Karpas-422 (cell line): Measurements from ENCODE around the gene SGCA. TPM values are rescaled to one million over a fixed set of nuclear protein-coding genes. Genes with fewer than 3 reads are reported as not detected.

Experiments
- DNase-seq: peaks from one replicate; pipeline ENCODE4 v3.0.0-alpha.2; 2015
- H2AFZ ChIP-seq: fragments of 200-600 bp; sonication (generic); 2 replicates; pipeline ENCODE4 v1.6.1; 2014; ENCODE audit warnings: antibody characterized with exemption, low read length, mixed read lengths
- H3K27ac ChIP-seq: fragments of 200-600 bp; sonication (generic); 2 replicates; pipeline ENCODE4 v1.5.1; 2014; ENCODE audit warnings: mild to moderate bottlenecking, low read length, moderate library complexity
- H3K27me3 ChIP-seq: fragments of 200-600 bp; sonication (generic); 2 replicates; pipeline ENCODE4 v1.6.1; 2014; ENCODE audit warnings: low read length, mixed read lengths
- H3K36me3 ChIP-seq: fragments of 200-600 bp; sonication (generic); 2 replicates; pipeline ENCODE4 v1.6.1; 2014; ENCODE audit warnings: low read length, mixed read lengths; ENCODE audit not compliant: insufficient read depth
- H3K4me1 ChIP-seq: fragments of 200-600 bp; sonication (generic); 2 replicates; pipeline ENCODE4 v1.6.1; 2014; ENCODE audit warnings: mild to moderate bottlenecking, low read length, mixed read lengths
- H3K4me2 ChIP-seq: fragments of 200-600 bp; sonication (generic); 2 replicates; pipeline ENCODE4 v1.6.1; 2014; ENCODE audit warnings: low read length, low read depth, mild to moderate bottlenecking; ENCODE audit not compliant: poor library complexity, severe bottlenecking
- H3K4me3 ChIP-seq: fragments of 200-600 bp; sonication (generic); 2 replicates; pipeline ENCODE4 v1.5.1; 2014; ENCODE audit warnings: mild to moderate bottlenecking, antibody characterized with exemption, low read length, mixed read lengths
- H3K79me2 ChIP-seq: fragments of 200-600 bp; sonication (generic); 2 replicates; pipeline ENCODE4 v1.6.1; 2014; ENCODE audit warnings: mild to moderate bottlenecking, low read length, mixed read lengths
- H3K9ac ChIP-seq: fragments of 200-600 bp; sonication (generic); 2 replicates; pipeline ENCODE4 v1.6.0; 2014; ENCODE audit warnings: low read length
- H3K9me2 ChIP-seq: fragments of 200-600 bp; sonication (generic), shearing (Covaris generic); replicated peaks from 2 replicates; pipeline ENCODE4 v1.6.0; 2014; ENCODE audit warnings: mild to moderate bottlenecking, low read length, moderate library complexity; ENCODE audit not compliant: insufficient read depth
- H3K9me3 ChIP-seq: fragments of 300-700, 200-600 bp; sonication (generic); 2 replicates; pipeline ENCODE4 v1.6.1; 2014; ENCODE audit warnings: low read length, mixed read lengths
- H4K20me1 ChIP-seq: fragments of 200-600 bp; sonication (generic); 2 replicates; pipeline ENCODE4 v1.6.1; 2014; ENCODE audit warnings: mild to moderate bottlenecking, antibody characterized with exemption, low read length, low read depth; ENCODE audit not compliant: insufficient read depth
- total RNA-seq: library from RNA; depleted of rRNA; stranded (reverse); fragments of >200 nt; shearing (Covaris generic); gene quantifications from 2 replicates; pipeline ENCODE4 v1.2.3, GENCODE V29; 2014; ENCODE audit warnings: low replicate concordance; rRNA removed

Gene SGCA
- not detected in 2 replicates for total RNA-seq

DNA sequence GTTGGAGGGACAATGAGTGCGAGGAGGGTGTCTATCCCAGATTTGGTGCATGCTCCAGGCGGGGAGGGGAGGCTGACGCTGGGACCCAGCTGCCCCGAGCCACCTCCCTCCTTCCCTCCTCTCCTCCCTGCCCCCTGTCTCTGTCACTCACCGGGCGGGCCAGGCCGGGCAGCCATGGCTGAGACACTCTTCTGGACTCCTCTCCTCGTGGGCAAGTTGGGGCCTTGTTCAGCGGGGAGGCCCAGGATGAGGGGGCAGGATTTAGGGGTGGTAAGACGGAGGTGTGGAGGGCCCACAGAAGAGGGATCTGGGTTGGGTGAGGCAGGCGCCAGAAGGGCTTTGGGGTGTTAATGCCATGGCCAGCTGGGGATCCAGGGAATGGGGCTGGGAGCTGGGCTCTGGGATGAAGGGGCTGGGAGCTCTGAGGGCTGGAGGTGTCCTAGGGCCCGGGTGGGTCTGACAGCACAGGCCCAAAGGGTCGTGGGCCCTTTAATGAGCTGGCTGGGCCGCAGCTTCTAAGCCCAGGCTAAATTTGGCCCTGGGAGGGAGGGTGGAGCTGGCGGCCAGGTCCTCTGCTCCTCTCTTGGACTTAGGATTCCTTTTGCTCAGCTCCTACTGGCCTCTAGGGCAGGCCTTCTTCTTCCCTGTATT, at the start of gene SGCA:
SGCA (plus strand) TSS at position 139 of the 651 bp plus-strand sequence; CDS start at position 175, 36 bp downstream.
- Histone ChIP-seq H3K4me1 (peaks cover 31% of the 10 kb centered on the region), H3K27ac (no peak within 1 kb of the TSS), H3K79me2 (no peaks in the 10 kb centered on the region), H4K20me1 (no peaks in the 10 kb centered on the region; the same call in 1 of the 2 replicates), H3K4me2 (no peak within 1 kb of the TSS), H3K9ac (no peak within 1 kb of the TSS), H3K36me3 (no peaks in the 10 kb centered on the region), H3K27me3 (no peaks in the 10 kb centered on the region), H3K9me2 (no peaks in the 10 kb centered on the region), H2AFZ (no peak within 1 kb of the TSS), H3K9me3 (no peaks in the 10 kb centered on the region), H3K4me3 (no peak within 1 kb of the TSS)
- no peak for DNase-seq

- no peaks in the 10 kb centered on the region for H3K9me3 ChIP-seq
- no peak overlapping the region for H3K4me3 ChIP-seq
- H3K27me3 ChIP-seq, result no peaks in the 10 kb centered on the region
- H3K4me2 ChIP-seq, result no peak overlapping the region
- no peak overlapping the region for H2AFZ ChIP-seq
- no peak overlapping the region for H3K9ac ChIP-seq
- no peak overlapping the region for H3K27ac ChIP-seq
- no peaks in the 10 kb centered on the region for H3K79me2 ChIP-seq
- H3K36me3 ChIP-seq, result no peaks in the 10 kb centered on the region
- DNase-seq, result no peak
- H4K20me1 ChIP-seq, result no peaks in the 10 kb centered on the region
- no peaks in the 10 kb centered on the region for H3K9me2 ChIP-seq
- H3K4me1 ChIP-seq, result no peaks in the 10 kb centered on the region
These were observed 48.4 kb upstream of the SGCA start for GRCh38 chr17:50117202-50118051.

- Histone ChIP-seq H2AFZ (no peak overlapping the region), H3K27ac (no peak overlapping the region), H3K9me3 (no peaks in the 10 kb centered on the region), H3K9me2 (no peaks in the 10 kb centered on the region), H3K4me3 (no peak overlapping the region), H3K4me1 (no peaks in the 10 kb centered on the region), H3K79me2 (no peaks in the 10 kb centered on the region), H3K27me3 (no peaks in the 10 kb centered on the region), H4K20me1 (no peaks in the 10 kb centered on the region), H3K9ac (no peak overlapping the region), H3K4me2 (no peak overlapping the region), H3K36me3 (no peaks in the 10 kb centered on the region)
- no peak for DNase-seq
These were observed 47.6 kb upstream of the SGCA start for GRCh38 chr17:50118076-50118827.

DNA sequence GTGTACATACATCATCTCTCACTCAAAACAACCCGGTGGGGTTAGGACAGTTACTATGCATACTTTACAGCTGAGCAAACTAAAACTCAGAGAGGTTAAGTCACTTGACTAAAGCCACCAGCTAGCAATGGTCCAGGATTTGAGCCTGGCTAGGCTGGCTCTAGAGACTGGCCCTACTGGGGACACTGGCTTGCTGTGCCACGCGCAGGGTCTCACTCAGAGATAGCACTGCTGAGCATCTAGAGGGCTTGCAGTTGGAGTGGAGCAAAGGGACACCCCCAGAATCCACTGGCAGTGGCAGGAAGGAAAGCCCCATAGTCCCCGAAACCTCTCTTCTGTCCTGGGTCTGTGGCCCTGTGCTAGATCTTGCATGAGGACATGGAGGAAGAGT, 47.0 kb upstream of the SGCA start:
- Histone ChIP-seq H3K4me1 (no peaks in the 10 kb centered on the region), H3K79me2 (no peaks in the 10 kb centered on the region), H3K27me3 (no peaks in the 10 kb centered on the region), H2AFZ (no peak overlapping the region), H3K9ac (no peak overlapping the region), H4K20me1 (no peaks in the 10 kb centered on the region), H3K27ac (no peak overlapping the region), H3K4me3 (no peak overlapping the region), H3K9me2 (no peaks in the 10 kb centered on the region), H3K4me2 (no peak overlapping the region), H3K9me3 (no peaks in the 10 kb centered on the region), H3K36me3 (no peaks in the 10 kb centered on the region)
- DNase-seq, result no peak

DNA sequence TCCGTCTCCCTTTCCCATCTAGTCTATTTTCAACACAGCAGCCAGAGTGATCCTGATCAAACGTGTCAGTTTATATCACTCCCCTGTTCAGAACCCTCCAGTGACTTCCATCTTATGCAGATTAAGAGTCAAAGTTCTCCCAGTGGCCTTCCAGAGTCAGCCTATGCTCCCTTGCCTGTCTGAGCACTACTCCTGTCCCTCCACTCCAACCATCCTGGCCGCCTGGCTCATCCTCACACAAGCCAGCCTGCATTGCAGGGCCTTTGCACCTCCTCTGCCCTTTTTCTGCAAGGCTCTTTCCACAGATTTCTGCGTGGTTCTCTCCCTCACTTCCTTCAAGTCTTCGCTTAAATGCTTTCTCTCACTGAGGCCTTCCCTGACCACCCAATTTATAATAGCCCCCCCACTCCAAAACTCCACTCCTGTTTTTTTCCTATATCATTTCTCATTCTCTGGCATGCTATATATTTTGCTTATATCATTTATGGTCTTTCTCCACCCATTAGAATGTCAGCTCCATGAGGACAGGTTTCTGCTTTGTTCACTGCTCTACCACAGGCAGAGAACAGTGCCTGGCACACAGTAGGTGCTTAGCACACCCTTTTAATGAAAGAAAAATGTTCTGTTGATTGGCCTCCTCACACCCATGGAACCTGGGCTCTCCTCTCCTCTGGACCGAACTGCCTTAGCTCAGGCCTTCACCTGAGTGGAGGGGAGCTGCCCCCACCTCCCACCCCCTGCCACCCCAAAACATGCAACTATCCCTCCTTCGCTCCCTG, 45.1 kb upstream of the SGCA start:
- H3K9me3 ChIP-seq, result no peaks in the 10 kb centered on the region
- H4K20me1 ChIP-seq, result no peaks in the 10 kb centered on the region
- no peaks in the 10 kb centered on the region for H3K36me3 ChIP-seq
- no peaks in the 10 kb centered on the region for H3K79me2 ChIP-seq
- no peak overlapping the region for H3K27ac ChIP-seq
- no peaks in the 10 kb centered on the region for H3K27me3 ChIP-seq
- DNase-seq, result no peak
- no peak overlapping the region for H3K4me2 ChIP-seq
- H3K4me3 ChIP-seq, result no peak overlapping the region
- H3K9me2 ChIP-seq, result no peaks in the 10 kb centered on the region
- no peak overlapping the region for H2AFZ ChIP-seq
- no peak overlapping the region for H3K9ac ChIP-seq
- no peaks in the 10 kb centered on the region for H3K4me1 ChIP-seq

DNA sequence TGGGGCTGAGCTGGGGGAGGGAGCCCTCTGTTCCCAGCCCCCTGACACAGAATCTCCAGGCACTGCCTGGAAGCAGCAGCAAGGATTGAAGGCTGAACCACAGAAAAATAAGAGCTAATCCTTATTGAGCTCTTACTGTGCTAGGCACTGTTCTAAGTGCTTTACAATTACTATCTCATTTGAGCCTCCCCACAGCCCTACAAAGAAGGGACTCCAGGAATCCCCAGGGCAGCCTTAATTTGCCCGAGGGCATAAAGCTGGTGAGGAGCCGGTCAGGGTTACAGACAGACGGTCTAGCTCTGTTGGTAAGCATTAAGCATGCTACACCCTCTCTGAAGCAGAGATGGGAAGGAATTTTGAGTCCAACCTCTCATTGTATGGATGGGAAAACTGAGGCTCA, 42.9 kb upstream of the SGCA start:
- Histone ChIP-seq H3K36me3 (no peaks in the 10 kb centered on the region), H3K4me1 (no peaks in the 10 kb centered on the region), H3K27ac (no peak overlapping the region), H3K9me2 (no peaks in the 10 kb centered on the region), H3K4me2 (no peak overlapping the region), H4K20me1 (no peaks in the 10 kb centered on the region), H3K4me3 (no peak overlapping the region), H3K9me3 (no peaks in the 10 kb centered on the region), H3K9ac (no peak overlapping the region), H3K79me2 (no peaks in the 10 kb centered on the region), H3K27me3 (no peaks in the 10 kb centered on the region), H2AFZ (no peak overlapping the region)
- DNase-seq, result no peak

- H3K4me2 ChIP-seq, result no peak overlapping the region
- no peak overlapping the region for H3K4me3 ChIP-seq
- no peak overlapping the region for H3K9ac ChIP-seq
- no peak overlapping the region for H2AFZ ChIP-seq
- no peaks in the 10 kb centered on the region for H3K9me2 ChIP-seq
- DNase-seq, result no peak
- H3K27ac ChIP-seq, result no peak overlapping the region
- no peaks in the 10 kb centered on the region for H3K27me3 ChIP-seq
- no peaks in the 10 kb centered on the region for H3K79me2 ChIP-seq
- no peaks in the 10 kb centered on the region for H4K20me1 ChIP-seq
- no peaks in the 10 kb centered on the region for H3K36me3 ChIP-seq
- no peaks in the 10 kb centered on the region for H3K9me3 ChIP-seq
- no peaks in the 10 kb centered on the region for H3K4me1 ChIP-seq
These were observed 42.0 kb upstream of the SGCA start for GRCh38 chr17:50123649-50124349.
